HepG2 (cell line): ENCODE measurements around the gene ZFAND2A. TPM values are rescaled to one million over a fixed set of nuclear protein-coding genes. Genes with fewer than 3 reads are reported as not detected.

Experiments
- ATF2 ChIP-seq: sonication (generic); formaldehyde crosslinking; IDR thresholded peaks from 2 replicates; pipeline ENCODE4 v1.4.0; 2020; ENCODE audit warnings: missing genetic modification reagents
- ATF7 ChIP-seq, 2 experiments: fragments of 450-650 bp in 1 of 2; sonication (generic) in 1 of 2; formaldehyde crosslinking in 1 of 2; IDR thresholded peaks; 2 replicates each; pipeline versions ENCODE4 v1.4.0 to v1.6.1; 2016 to 2020; ENCODE audit warnings: antibody characterized with exemption in 1 of 2, mild to moderate bottlenecking in 1 of 2, missing genetic modification reagents in 1 of 2
- CAMTA2 ChIP-seq: sonication (generic); formaldehyde crosslinking; IDR thresholded peaks from 2 replicates; pipeline ENCODE4 v1.4.0; 2020; ENCODE audit warnings: mild to moderate bottlenecking, missing genetic modification reagents, borderline replicate concordance
- GATA4 ChIP-seq: sonication (generic); IDR thresholded peaks from 2 replicates; pipeline ENCODE4 v1.6.1; 2016; ENCODE audit warnings: antibody characterized with exemption, low read depth, borderline replicate concordance
- IKZF1 ChIP-seq: fragments of 450-650 bp; IDR thresholded peaks from 2 replicates; pipeline ENCODE4 v1.7.1; 2016
- IRF2 ChIP-seq: IDR thresholded peaks from 2 replicates; pipeline ENCODE4 v1.6.1; 2018; ENCODE audit warnings: missing genetic modification reagents, missing compliant biosample characterization
- KLF12 ChIP-seq: sonication (generic); formaldehyde crosslinking; IDR thresholded peaks from 2 replicates; pipeline ENCODE4 v1.4.0; 2020; ENCODE audit warnings: missing genetic modification reagents, borderline replicate concordance
- MEF2D ChIP-seq: sonication (generic); formaldehyde crosslinking; IDR thresholded peaks from 2 replicates; pipeline ENCODE4 v1.5.1; 2020; ENCODE audit warnings: mild to moderate bottlenecking, missing genetic modification reagents
- NKX3-1 ChIP-seq: sonication (generic); formaldehyde crosslinking; IDR thresholded peaks from 2 replicates; pipeline ENCODE4 v1.5.0; 2020; ENCODE audit warnings: missing genetic modification reagents
- SMAD3 ChIP-seq: sonication (generic); formaldehyde crosslinking; IDR thresholded peaks from 2 replicates; pipeline ENCODE4 v1.4.0; 2020; ENCODE audit warnings: missing genetic modification reagents
- SRF ChIP-seq: IDR thresholded peaks from 2 replicates; pipeline ENCODE4 v1.6.1; 2011; ENCODE audit warnings: mild to moderate bottlenecking, low read depth, low read length, moderate library complexity
- TEAD3 ChIP-seq: optimal IDR thresholded peaks from 2 replicates; pipeline ENCODE3; 2016; ENCODE audit warnings: borderline replicate concordance
- ZNF138 ChIP-seq: sonication (generic); formaldehyde crosslinking; IDR thresholded peaks from 2 replicates; pipeline ENCODE4 v1.5.0; 2020; ENCODE audit warnings: mild to moderate bottlenecking, low read depth, missing genetic modification reagents
- ZNF274 ChIP-seq: sonication (generic); formaldehyde crosslinking; IDR thresholded peaks from 2 replicates; pipeline ENCODE4 v1.5.1; 2020; ENCODE audit warnings: mild to moderate bottlenecking, missing genetic modification reagents
- ZNF317 ChIP-seq: sonication (generic); formaldehyde crosslinking; IDR thresholded peaks from 2 replicates; pipeline ENCODE4 v1.5.0; 2020; ENCODE audit warnings: mild to moderate bottlenecking, missing genetic modification reagents
- ZNF501 ChIP-seq: sonication (generic); formaldehyde crosslinking; IDR thresholded peaks from 2 replicates; pipeline ENCODE4 v1.5.1; 2020; ENCODE audit warnings: mild to moderate bottlenecking, moderate library complexity, missing genetic modification reagents
- ZNF652 ChIP-seq: IDR thresholded peaks from 2 replicates; pipeline ENCODE4 v1.6.1; 2016; ENCODE audit warnings: low read depth, borderline replicate concordance
- ZNF768 ChIP-seq: sonication (generic); formaldehyde crosslinking; IDR thresholded peaks from 2 replicates; pipeline ENCODE4 v1.4.0; 2020; ENCODE audit warnings: missing genetic modification reagents
- polyA plus RNA-seq, 8 experiments: library from polyadenylated mRNA; depleted of rRNA in 3 of 8; stranded (reverse) in 7 of 8; unstranded in 1 of 8; fragments of >200 nt; fragmentation: Illumina TruSeq in 4 of 8; extraction: Trizol in 4 of 8; gene quantifications; 2 replicates each; pipeline versions ENCODE4 v1.2.1 to v1.2.3, GENCODE V29; 2011 to 2016; ENCODE audit warnings: low read depth in 4 of 8, missing spikeins in 1 of 8, mixed read lengths in 1 of 8; ENCODE audit not compliant: insufficient read depth in 1 of 8
- total RNA-seq, 5 experiments: library from RNA; depleted of rRNA; stranded (reverse); fragments of >200 nt; fragmentation: Illumina TruSeq; extraction: Trizol; gene quantifications; 2 replicates each; pipeline ENCODE4 v1.2.3, GENCODE V29; 2016; ENCODE audit warnings: low read depth in 1 of 5
- TF ChIP-seq, protein P1 (sequence below): sonication (generic); formaldehyde crosslinking; IDR thresholded peaks from 2 replicates; pipeline ENCODE4 v1.9.0; 2021; ENCODE audit warnings: missing genetic modification reagents, borderline replicate concordance
- TF ChIP-seq, protein P2 (sequence below): sonication (generic); formaldehyde crosslinking; IDR thresholded peaks from 2 replicates; pipeline ENCODE4 v1.5.0; 2020; ENCODE audit warnings: missing genetic modification reagents
- TF ChIP-seq, protein P3 (sequence below): sonication (generic); IDR thresholded peaks from 2 replicates; pipeline ENCODE4 v1.6.1; 2016; ENCODE audit warnings: low read depth, borderline replicate concordance
- TF ChIP-seq, protein P4 (sequence below): sonication (generic); formaldehyde crosslinking; IDR thresholded peaks from 2 replicates; pipeline ENCODE4 v1.8.0; 2022; ENCODE audit warnings: missing genetic modification reagents, mild to moderate bottlenecking, borderline replicate concordance

The ZFAND2A gene
- total and polyA plus RNA-seq, 2 of the 13 experiments (the other 11 are each of a cell fraction or from before 2014, with no cell fraction given) = 140 to 153 TPM

GRCh38 chr7:1169409-1170368 lies 9.7 kb upstream of the ZFAND2A start (continued):
- TF ChIP-seq MEF2D (CRISPR knock-in tag) (peak; percentile 74), SMAD3 (peak; percentile 77; the same call in 1 of the 2 replicates), GATA4 (no peak), TEAD3 (CRISPR knock-in tag) (peak; percentile 69), ATF7 (IDR thresholded peaks at IDR 0.05) (no peak), ATF7 (CRISPR knock-in tag; IDR thresholded peaks at IDR 0.05) (no peak), ZNF652 (CRISPR knock-in tag) (peak; percentile 50; the same call in 1 of the 2 replicates), NKX3-1 (no peak), ZNF501 (CRISPR knock-in tag) (no peak; the same call in none of the 2 replicates), SRF (no peak), ZNF317 (CRISPR knock-in tag) (peak; percentile 75), KLF12 (CRISPR knock-in tag) (peak; percentile 60; the same call in 1 of the 2 replicates), IKZF1 (no peak), ZNF138 (peak; percentile 61; the same call in 1 of the 2 replicates), ZNF768 (CRISPR knock-in tag) (peak; percentile 81), ZNF274 (CRISPR knock-in tag) (no peak; the same call in 1 of the 2 replicates), ATF2 (peak; percentile 46; the same call in 1 of the 2 replicates), CAMTA2 (CRISPR knock-in tag) (no peak), IRF2 (CRISPR knock-in tag) (peak; percentile 75; the same call in 1 of the 2 replicates)
- TF ChIP-seq, protein P1, sequence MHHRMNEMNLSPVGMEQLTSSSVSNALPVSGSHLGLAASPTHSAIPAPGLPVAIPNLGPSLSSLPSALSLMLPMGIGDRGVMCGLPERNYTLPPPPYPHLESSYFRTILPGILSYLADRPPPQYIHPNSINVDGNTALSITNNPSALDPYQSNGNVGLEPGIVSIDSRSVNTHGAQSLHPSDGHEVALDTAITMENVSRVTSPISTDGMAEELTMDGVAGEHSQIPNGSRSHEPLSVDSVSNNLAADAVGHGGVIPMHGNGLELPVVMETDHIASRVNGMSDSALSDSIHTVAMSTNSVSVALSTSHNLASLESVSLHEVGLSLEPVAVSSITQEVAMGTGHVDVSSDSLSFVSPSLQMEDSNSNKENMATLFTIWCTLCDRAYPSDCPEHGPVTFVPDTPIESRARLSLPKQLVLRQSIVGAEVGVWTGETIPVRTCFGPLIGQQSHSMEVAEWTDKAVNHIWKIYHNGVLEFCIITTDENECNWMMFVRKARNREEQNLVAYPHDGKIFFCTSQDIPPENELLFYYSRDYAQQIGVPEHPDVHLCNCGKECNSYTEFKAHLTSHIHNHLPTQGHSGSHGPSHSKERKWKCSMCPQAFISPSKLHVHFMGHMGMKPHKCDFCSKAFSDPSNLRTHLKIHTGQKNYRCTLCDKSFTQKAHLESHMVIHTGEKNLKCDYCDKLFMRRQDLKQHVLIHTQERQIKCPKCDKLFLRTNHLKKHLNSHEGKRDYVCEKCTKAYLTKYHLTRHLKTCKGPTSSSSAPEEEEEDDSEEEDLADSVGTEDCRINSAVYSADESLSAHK (CRISPR knock-in tag) = no peak
- TF ChIP-seq, protein P2, sequence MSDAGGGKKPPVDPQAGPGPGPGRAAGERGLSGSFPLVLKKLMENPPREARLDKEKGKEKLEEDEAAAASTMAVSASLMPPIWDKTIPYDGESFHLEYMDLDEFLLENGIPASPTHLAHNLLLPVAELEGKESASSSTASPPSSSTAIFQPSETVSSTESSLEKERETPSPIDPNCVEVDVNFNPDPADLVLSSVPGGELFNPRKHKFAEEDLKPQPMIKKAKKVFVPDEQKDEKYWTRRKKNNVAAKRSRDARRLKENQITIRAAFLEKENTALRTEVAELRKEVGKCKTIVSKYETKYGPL (CRISPR knock-in tag) = no peak
- TF ChIP-seq, protein P3, sequence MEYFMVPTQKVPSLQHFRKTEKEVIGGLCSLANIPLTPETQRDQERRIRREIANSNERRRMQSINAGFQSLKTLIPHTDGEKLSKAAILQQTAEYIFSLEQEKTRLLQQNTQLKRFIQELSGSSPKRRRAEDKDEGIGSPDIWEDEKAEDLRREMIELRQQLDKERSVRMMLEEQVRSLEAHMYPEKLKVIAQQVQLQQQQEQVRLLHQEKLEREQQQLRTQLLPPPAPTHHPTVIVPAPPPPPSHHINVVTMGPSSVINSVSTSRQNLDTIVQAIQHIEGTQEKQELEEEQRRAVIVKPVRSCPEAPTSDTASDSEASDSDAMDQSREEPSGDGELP = no peak
- TF ChIP-seq, protein P4, sequence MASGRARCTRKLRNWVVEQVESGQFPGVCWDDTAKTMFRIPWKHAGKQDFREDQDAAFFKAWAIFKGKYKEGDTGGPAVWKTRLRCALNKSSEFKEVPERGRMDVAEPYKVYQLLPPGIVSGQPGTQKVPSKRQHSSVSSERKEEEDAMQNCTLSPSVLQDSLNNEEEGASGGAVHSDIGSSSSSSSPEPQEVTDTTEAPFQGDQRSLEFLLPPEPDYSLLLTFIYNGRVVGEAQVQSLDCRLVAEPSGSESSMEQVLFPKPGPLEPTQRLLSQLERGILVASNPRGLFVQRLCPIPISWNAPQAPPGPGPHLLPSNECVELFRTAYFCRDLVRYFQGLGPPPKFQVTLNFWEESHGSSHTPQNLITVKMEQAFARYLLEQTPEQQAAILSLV (CRISPR knock-in tag) = peak; percentile 87
